ENCODE results near the gene PDE6A.

- no peak for TF ChIP-seq POLR2A (IDR thresholded peaks at IDR 0.05; ENCODE audit: low read length)
- no peak for TF ChIP-seq GATA1 (IDR thresholded peaks at IDR 0.05; ENCODE audit: low read depth, low read length)
These were observed 72.1 kb downstream of the PDE6A start for GRCh38 chr5:149872351-149873040.

Data from erythroblast (primary cell).